WTC11 (cell line): ENCODE results near the gene C5orf15. TPM values are rescaled to one million over a fixed set of nuclear protein-coding genes. Genes with fewer than 3 reads are reported as not detected.

Experiments used
- ATAC-seq: fragments of 200-7000 bp; cut with Tn5 transposase; 2 replicates; pipeline ENCODE4 v1.10.0; 2021; ENCODE audit warnings: mild to moderate bottlenecking, moderate library complexity
- CTCF ChIA-PET: fragments of 300-600 bp; sonication (Branson Sonifier 250); formaldehyde crosslinking; loops from one replicate; lab custom pipeline; 2021; ENCODE audit warnings: antibody characterized with exemption; lab: Charles Lee
- POLR2A ChIA-PET: fragments of 350-600 bp; sonication (Branson Sonifier 250); formaldehyde crosslinking; loops from one replicate; lab custom pipeline; 2021; ENCODE audit warnings: antibody characterized with exemption; lab: Charles Lee
- DNase-seq: peaks from one replicate; pipeline ENCODE4 v3.0.0; 2021; ENCODE audit warnings: low spot score
- H3K27ac Mint-ChIP-seq: 2 replicates; pipeline ENCODE4 v1.8.0; 2021; ENCODE audit warnings: mixed read lengths
- H3K27me3 Mint-ChIP-seq: 2 replicates; pipeline ENCODE4 v1.8.0; 2021; ENCODE audit warnings: low read depth, mild to moderate bottlenecking, moderate library complexity, mixed read lengths
- H3K36me3 Mint-ChIP-seq: 2 replicates; pipeline ENCODE4 v1.8.0; 2021; ENCODE audit warnings: mixed read lengths
- H3K4me1 Mint-ChIP-seq: 2 replicates; pipeline ENCODE4 v1.8.0; 2022; ENCODE audit warnings: mixed read lengths
- H3K4me3 Mint-ChIP-seq: 2 replicates; pipeline ENCODE4 v1.8.0; 2021; ENCODE audit warnings: mild to moderate bottlenecking, moderate library complexity, mixed read lengths
- H3K9me3 Mint-ChIP-seq: 2 replicates; pipeline ENCODE4 v1.8.0; 2021; ENCODE audit warnings: mixed read lengths
- FOXK1 ChIP-seq: sonication (generic); formaldehyde crosslinking; IDR thresholded peaks from 2 replicates; pipeline ENCODE4 v1.8.0; 2022; ENCODE audit warnings: mild to moderate bottlenecking, moderate library complexity, missing genetic modification reagents
- HMGA2 ChIP-seq: fragments of 250-450 bp; sonication (Bioruptor Pico); IDR thresholded peaks from 2 replicates; pipeline ENCODE4 v1.4.0; 2021; ENCODE audit warnings: mild to moderate bottlenecking, moderate library complexity
- JAZF1 ChIP-seq: fragments of 250-450 bp; sonication (Bioruptor Pico); IDR thresholded peaks from 2 replicates; pipeline ENCODE4 v1.9.0; 2021; ENCODE audit warnings: moderate library complexity, mild to moderate bottlenecking, inconsistent platforms
- NR1H2 ChIP-seq: sonication (generic); formaldehyde crosslinking; IDR thresholded peaks from 2 replicates; pipeline ENCODE4 v1.9.0; 2021; ENCODE audit warnings: mild to moderate bottlenecking, moderate library complexity, missing genetic modification reagents
- NR2C2 ChIP-seq: sonication (generic); formaldehyde crosslinking; IDR thresholded peaks from 2 replicates; pipeline ENCODE4 v1.8.0; 2022; ENCODE audit warnings: mild to moderate bottlenecking, missing genetic modification reagents
- PRRX2 ChIP-seq: fragments of 250-450 bp; sonication (Bioruptor Pico); IDR thresholded peaks from 2 replicates; pipeline ENCODE4 v1.8.0; 2021; ENCODE audit warnings: mild to moderate bottlenecking
- total RNA-seq: library from RNA; stranded (reverse); gene quantifications from 3 replicates; pipeline ENCODE4 v1.2.3, GENCODE V29; 2021
- TF ChIP-seq, protein P1 (sequence below): sonication (generic); formaldehyde crosslinking; conservative IDR thresholded peaks from 2 replicates; pipeline ENCODE4 v1.8.1; 2023; ENCODE audit warnings: mild to moderate bottlenecking, low read depth, missing genetic modification reagents, moderate library complexity
- TF ChIP-seq, protein P2 (sequence below): fragments of 250-450 bp; sonication (Bioruptor Pico); IDR thresholded peaks from 2 replicates; pipeline ENCODE4 v1.8.0; 2021; ENCODE audit warnings: mild to moderate bottlenecking
- TF ChIP-seq, protein P3 (sequence below): sonication (generic); formaldehyde crosslinking; IDR thresholded peaks from 2 replicates; pipeline ENCODE4 v1.8.0; 2023; ENCODE audit warnings: missing genetic modification reagents, mild to moderate bottlenecking, borderline replicate concordance
- TF ChIP-seq, protein P4 (sequence below): sonication (generic); formaldehyde crosslinking; conservative IDR thresholded peaks from 2 replicates; pipeline ENCODE4 v1.8.1; 2022; ENCODE audit warnings: mild to moderate bottlenecking, missing genetic modification reagents
- TF ChIP-seq, protein P5 (sequence below): sonication (generic); formaldehyde crosslinking; IDR thresholded peaks from 2 replicates; pipeline ENCODE4 v1.8.0; 2023; ENCODE audit warnings: missing genetic modification reagents
- TF ChIP-seq, protein P6 (sequence below): sonication (generic); formaldehyde crosslinking; IDR thresholded peaks from 2 replicates; pipeline ENCODE4 v1.8.0; 2022; ENCODE audit warnings: mild to moderate bottlenecking, missing genetic modification reagents

The C5orf15 gene
- total RNA-seq, 1 experiment from 2014 or later: 32.7 TPM

DNA sequence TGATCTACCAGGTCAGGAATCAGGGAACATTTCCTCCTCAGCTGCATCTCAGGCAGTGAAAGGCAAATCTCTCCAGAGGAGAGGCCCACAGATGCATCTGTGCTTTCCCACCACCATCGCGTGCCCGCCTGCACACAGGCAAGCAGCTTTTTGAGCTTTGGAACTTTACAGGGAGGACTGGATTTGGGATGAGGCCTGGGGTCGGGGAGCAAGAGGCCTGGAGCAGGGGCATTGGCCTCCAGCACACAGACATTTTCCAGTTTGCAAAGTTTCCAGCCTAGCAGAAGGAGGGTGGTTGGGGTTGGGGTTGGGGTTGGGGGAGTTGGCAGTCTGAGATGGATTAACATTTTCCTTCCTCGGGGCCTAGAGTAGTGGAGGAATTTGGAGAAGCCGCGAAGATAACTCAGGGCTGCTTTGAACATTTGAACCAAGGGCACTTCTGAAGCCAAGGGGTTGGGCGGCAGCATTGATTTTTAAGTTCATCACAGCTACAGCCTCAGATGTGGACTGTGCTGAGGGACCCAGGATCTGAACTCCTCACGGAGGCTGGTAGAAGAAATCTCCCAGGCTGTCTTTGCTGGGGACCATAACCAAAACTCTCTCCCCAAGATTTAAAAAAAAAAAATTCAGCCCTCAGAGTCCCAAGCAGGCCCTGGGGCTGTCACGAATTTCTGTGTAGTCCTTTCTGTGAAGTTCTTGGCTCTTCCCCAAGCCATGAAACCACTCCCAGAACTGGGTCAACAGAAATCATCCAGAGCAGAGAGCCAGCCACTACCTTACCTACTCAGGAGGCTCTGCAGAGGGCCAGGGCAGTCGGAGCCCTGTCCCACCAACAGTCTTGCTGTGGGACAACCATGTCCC is 25.6 kb downstream of the C5orf15 start:
- CTCF ChIA-PET: interaction anchor here (1.1 to 1.6 kb wide), 2 partner anchors 519 to 521 kb away, joined by 3 to 4 read pairs; no protein-coding TSS in a partner anchor
- Mint-ChIP-seq H3K4me1 (peaks cover 17% of the 10 kb centered on the region), H3K36me3 (no peaks in the 10 kb centered on the region), H3K27ac (no peak overlapping the region), H3K27me3 (no peaks in the 10 kb centered on the region), H3K4me3 (no peak overlapping the region), H3K9me3 (no peaks in the 10 kb centered on the region)
- no peak for TF ChIP-seq NR1H2
- TF ChIP-seq JAZF1 (CRISPR knock-in tag): no peak
- TF ChIP-seq PRRX2 (CRISPR knock-in tag): no peak
- TF ChIP-seq, protein P1, sequence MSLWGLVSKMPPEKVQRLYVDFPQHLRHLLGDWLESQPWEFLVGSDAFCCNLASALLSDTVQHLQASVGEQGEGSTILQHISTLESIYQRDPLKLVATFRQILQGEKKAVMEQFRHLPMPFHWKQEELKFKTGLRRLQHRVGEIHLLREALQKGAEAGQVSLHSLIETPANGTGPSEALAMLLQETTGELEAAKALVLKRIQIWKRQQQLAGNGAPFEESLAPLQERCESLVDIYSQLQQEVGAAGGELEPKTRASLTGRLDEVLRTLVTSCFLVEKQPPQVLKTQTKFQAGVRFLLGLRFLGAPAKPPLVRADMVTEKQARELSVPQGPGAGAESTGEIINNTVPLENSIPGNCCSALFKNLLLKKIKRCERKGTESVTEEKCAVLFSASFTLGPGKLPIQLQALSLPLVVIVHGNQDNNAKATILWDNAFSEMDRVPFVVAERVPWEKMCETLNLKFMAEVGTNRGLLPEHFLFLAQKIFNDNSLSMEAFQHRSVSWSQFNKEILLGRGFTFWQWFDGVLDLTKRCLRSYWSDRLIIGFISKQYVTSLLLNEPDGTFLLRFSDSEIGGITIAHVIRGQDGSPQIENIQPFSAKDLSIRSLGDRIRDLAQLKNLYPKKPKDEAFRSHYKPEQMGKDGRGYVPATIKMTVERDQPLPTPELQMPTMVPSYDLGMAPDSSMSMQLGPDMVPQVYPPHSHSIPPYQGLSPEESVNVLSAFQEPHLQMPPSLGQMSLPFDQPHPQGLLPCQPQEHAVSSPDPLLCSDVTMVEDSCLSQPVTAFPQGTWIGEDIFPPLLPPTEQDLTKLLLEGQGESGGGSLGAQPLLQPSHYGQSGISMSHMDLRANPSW (CRISPR knock-in tag): no peak
- TF ChIP-seq, protein P2, sequence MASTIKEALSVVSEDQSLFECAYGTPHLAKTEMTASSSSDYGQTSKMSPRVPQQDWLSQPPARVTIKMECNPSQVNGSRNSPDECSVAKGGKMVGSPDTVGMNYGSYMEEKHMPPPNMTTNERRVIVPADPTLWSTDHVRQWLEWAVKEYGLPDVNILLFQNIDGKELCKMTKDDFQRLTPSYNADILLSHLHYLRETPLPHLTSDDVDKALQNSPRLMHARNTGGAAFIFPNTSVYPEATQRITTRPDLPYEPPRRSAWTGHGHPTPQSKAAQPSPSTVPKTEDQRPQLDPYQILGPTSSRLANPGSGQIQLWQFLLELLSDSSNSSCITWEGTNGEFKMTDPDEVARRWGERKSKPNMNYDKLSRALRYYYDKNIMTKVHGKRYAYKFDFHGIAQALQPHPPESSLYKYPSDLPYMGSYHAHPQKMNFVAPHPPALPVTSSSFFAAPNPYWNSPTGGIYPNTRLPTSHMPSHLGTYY: no peak
- no peak for TF ChIP-seq HMGA2 (CRISPR knock-in tag)
- TF ChIP-seq NR2C2: no peak
- no peak for TF ChIP-seq FOXK1
- TF ChIP-seq, protein P3, sequence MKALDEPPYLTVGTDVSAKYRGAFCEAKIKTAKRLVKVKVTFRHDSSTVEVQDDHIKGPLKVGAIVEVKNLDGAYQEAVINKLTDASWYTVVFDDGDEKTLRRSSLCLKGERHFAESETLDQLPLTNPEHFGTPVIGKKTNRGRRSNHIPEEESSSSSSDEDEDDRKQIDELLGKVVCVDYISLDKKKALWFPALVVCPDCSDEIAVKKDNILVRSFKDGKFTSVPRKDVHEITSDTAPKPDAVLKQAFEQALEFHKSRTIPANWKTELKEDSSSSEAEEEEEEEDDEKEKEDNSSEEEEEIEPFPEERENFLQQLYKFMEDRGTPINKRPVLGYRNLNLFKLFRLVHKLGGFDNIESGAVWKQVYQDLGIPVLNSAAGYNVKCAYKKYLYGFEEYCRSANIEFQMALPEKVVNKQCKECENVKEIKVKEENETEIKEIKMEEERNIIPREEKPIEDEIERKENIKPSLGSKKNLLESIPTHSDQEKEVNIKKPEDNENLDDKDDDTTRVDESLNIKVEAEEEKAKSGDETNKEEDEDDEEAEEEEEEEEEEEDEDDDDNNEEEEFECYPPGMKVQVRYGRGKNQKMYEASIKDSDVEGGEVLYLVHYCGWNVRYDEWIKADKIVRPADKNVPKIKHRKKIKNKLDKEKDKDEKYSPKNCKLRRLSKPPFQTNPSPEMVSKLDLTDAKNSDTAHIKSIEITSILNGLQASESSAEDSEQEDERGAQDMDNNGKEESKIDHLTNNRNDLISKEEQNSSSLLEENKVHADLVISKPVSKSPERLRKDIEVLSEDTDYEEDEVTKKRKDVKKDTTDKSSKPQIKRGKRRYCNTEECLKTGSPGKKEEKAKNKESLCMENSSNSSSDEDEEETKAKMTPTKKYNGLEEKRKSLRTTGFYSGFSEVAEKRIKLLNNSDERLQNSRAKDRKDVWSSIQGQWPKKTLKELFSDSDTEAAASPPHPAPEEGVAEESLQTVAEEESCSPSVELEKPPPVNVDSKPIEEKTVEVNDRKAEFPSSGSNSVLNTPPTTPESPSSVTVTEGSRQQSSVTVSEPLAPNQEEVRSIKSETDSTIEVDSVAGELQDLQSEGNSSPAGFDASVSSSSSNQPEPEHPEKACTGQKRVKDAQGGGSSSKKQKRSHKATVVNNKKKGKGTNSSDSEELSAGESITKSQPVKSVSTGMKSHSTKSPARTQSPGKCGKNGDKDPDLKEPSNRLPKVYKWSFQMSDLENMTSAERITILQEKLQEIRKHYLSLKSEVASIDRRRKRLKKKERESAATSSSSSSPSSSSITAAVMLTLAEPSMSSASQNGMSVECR (CRISPR knock-in tag): no peak
- TF ChIP-seq, protein P4, sequence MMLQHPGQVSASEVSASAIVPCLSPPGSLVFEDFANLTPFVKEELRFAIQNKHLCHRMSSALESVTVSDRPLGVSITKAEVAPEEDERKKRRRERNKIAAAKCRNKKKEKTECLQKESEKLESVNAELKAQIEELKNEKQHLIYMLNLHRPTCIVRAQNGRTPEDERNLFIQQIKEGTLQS (CRISPR knock-in tag): no peak
- TF ChIP-seq, protein P5, sequence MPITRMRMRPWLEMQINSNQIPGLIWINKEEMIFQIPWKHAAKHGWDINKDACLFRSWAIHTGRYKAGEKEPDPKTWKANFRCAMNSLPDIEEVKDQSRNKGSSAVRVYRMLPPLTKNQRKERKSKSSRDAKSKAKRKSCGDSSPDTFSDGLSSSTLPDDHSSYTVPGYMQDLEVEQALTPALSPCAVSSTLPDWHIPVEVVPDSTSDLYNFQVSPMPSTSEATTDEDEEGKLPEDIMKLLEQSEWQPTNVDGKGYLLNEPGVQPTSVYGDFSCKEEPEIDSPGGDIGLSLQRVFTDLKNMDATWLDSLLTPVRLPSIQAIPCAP (CRISPR knock-in tag): no peak
- TF ChIP-seq, protein P6, sequence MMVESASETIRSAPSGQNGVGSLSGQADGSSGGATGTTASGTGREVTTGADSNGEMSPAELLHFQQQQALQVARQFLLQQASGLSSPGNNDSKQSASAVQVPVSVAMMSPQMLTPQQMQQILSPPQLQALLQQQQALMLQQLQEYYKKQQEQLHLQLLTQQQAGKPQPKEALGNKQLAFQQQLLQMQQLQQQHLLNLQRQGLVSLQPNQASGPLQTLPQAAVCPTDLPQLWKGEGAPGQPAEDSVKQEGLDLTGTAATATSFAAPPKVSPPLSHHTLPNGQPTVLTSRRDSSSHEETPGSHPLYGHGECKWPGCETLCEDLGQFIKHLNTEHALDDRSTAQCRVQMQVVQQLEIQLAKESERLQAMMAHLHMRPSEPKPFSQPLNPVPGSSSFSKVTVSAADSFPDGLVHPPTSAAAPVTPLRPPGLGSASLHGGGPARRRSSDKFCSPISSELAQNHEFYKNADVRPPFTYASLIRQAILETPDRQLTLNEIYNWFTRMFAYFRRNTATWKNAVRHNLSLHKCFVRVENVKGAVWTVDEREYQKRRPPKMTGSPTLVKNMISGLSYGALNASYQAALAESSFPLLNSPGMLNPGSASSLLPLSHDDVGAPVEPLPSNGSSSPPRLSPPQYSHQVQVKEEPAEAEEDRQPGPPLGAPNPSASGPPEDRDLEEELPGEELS (CRISPR knock-in tag): no peak
- no peak for DNase-seq
- POLR2A ChIA-PET: no interaction called here
- ATAC-seq: no peak
